Stimulated activated CD4-positive, alpha-beta T cell treated with anti-CD3 and anti-CD28 coated beads, Interleukin-1b, Interleukin-23, amount 100 ng/mL, for 1 hour (primary cell): ENCODE results near the gene GPR173.

Experiments
- DNase-seq, 2 donors: peaks; one replicate each; pipeline ENCODE4 v3.0.0-alpha.2; 2020; ENCODE audit warnings: low read depth in 2 of 2

Gene GPR173, protein sequence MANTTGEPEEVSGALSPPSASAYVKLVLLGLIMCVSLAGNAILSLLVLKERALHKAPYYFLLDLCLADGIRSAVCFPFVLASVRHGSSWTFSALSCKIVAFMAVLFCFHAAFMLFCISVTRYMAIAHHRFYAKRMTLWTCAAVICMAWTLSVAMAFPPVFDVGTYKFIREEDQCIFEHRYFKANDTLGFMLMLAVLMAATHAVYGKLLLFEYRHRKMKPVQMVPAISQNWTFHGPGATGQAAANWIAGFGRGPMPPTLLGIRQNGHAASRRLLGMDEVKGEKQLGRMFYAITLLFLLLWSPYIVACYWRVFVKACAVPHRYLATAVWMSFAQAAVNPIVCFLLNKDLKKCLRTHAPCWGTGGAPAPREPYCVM

GRCh38 chrX:53048169-53049126 is at the start of gene GPR173:
GPR173 (plus strand) TSS chrX:53048789; CDS start chrX:53076622, 27,833 bp downstream.
- DNase-seq = no peak

- DNase-seq = no peak
Observed at GRCh38 chrX:53000447-53001135, 48.0 kb upstream of the GPR173 start.

GRCh38 chrX:53001958-53002357 is 46.6 kb upstream of the GPR173 start:
- DNase-seq = no peak

DNA sequence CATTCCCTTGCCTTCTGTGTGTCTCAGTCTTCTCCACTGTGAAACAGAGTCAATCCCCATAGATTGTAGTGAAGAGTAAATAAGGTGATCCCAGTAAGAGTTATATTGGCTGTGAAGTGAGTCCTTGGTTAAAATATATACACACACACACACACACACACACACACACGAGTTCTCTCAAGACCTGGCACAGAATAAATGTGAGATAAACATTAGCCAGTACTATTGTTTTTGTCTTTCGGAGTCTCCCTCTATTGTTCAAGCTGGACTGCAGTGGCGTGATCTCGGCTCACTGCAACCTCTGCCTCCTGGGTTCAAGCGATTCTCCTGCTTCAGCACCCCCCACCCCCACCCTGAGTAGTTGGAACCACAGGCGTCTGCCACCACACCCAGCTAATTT is 45.5 kb upstream of the GPR173 start:
- no peak for DNase-seq

GRCh38 chrX:53004038-53004437 is 44.6 kb upstream of the GPR173 start:
- DNase-seq = no peak

GRCh38 chrX:53004811-53005210 is 43.8 kb upstream of the GPR173 start:
- DNase-seq = no peak

DNA sequence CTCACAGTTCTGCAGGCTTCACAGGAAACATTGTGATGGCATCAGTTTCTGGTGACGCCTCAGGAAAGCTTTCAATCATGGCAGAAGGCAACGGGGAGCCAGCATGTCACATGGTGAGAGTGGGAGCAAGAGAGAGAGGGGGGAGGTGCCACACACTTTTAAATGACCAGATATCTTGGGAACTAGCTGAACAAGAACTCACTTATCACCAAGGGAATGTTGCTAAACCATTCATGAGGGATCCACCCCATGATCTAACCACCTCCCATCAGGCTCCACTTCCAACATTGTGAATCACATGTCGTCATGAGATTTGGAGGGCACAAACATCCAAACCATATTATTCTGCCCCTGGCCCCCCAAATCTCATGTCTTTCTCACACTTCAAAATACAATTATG is 43.3 kb upstream of the GPR173 start:
- DNase-seq = no peak

GRCh38 chrX:53009032-53009431 is 39.6 kb upstream of the GPR173 start:
- DNase-seq = no peak

- DNase-seq = no peak
Observed at GRCh38 chrX:53013291-53013690, 35.3 kb upstream of the GPR173 start.

DNA sequence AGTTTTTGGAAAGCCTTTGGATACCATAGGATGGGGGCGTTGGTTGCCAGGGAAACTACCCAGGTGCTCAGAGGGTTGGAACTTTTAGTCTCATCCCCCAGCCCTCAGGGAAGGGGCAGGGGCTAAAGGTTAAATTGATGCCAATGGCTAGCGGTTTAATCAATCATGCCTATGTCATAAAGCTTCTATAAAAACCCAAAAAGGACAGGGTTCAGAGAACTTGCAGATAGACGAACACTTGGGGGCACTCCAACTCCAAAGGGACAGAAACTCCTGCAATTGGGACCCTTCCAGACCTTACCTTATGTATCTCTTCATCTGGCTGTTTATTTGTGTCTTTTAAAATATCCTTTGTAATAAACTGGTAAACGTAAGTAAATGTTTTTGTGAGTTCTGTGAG is 30.0 kb upstream of the GPR173 start:
- no peak for DNase-seq

DNA sequence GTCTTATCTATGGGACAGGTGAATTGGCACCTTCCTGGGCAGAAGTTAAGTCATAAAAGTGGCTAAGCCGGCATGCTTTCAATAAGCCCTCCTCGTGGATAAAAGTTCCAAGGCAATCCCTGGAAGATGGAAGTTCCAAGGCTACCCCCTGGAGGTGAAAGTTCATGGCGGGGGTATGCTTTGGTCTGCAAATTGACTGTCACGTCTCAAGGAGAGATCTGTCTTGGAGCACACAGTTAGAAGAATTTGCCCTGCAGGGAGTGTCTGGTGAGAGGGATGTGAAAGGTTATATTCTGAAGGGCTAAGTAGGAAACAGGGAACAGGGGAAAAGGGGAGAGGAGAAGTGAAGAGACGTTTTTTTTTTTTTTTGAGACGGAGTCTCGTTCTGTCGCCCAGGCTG is 26.2 kb upstream of the GPR173 start:
- no peak for DNase-seq

DNA sequence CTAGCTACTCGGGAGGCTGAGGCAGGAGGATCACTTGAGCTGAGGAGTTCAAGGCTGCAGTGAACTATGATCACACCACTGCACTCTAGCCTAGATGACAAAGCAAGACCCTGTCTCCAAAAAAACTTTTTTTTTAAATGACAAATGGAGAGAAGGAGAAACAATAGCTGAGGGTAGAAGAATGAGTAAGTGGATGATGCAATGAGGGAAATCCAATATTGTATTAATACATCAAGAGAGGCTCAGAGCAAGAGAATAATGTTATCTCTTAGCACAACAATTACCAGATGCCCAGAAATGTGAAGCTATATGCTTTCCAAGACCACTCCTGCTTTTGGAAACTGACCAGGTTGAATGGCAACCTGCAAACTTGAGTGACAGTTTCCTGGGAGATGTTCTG is 19.9 kb upstream of the GPR173 start:
- no peak for DNase-seq

DNA sequence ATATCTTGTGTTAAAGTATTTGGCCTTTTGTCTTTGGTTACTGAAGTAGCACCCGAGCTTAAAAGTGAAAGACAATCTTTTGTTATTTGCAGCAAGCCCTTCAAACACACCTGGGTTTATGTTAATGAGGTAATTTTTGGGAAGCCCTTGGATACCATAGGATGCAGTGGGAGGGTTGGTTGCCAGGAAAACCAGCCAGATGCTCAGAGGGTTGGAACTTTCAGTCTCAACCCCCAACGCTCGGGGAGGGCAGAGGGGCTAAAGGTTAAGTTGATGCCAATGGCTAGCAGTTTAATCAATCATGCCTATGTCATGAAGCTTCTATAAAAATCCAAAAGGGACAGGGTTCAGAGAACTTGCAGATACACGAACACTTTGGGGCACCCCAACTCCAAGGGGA is 17.2 kb upstream of the GPR173 start:
- no peak for DNase-seq

DNA sequence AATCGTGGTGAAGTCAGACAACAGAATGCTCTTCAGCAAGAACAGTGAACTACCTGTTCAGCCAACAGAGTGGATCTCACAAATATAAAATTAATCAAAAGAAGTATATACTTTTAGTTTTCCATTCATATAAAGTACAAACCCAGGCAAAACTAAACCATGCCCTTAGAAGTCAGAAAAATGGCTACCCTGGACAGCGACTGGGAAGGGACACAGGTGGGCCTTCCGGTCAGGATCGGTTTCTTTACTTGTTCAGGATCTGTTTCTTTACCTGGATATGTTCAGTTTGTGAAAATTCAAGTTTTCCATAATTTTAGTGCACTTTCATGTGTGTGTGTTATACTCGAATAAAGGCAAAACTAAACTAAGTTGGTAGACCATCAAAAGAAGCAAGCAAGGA is 12.4 kb upstream of the GPR173 start:
- no peak for DNase-seq

DNA sequence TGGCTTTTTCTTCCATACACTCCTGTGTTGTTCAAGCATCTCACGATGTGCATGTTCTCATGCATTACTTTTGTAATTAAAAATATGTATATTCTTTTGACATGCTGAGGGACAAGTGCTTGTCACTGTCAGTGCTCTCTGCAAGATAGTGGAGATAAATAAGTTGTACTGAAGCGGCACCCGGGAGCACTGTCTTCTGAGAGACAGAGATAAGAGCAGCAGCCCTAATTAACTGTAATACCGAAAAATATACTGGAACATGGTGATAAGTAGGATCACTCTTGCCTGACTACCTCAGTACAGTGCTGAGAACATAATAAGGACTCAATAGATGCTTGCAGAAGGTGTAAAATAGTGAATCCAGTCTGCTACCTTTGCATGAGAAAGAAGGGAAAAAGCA is 9.4 kb upstream of the GPR173 start:
- no peak for DNase-seq

GRCh38 chrX:53044995-53045394 is 3.6 kb upstream of the GPR173 start:
- DNase-seq = no peak

- no peak for DNase-seq
Observed at GRCh38 chrX:53047228-53047627, 1.4 kb upstream of the GPR173 start.

GRCh38 chrX:53049127-53049517 is 533 bp downstream of the GPR173 start:
- no peak for DNase-seq

- DNase-seq = no peak
Observed at GRCh38 chrX:53050841-53051240, 2.3 kb downstream of the GPR173 start.

- DNase-seq = no peak
Observed at GRCh38 chrX:53055244-53055849, 6.8 kb downstream of the GPR173 start.

DNA sequence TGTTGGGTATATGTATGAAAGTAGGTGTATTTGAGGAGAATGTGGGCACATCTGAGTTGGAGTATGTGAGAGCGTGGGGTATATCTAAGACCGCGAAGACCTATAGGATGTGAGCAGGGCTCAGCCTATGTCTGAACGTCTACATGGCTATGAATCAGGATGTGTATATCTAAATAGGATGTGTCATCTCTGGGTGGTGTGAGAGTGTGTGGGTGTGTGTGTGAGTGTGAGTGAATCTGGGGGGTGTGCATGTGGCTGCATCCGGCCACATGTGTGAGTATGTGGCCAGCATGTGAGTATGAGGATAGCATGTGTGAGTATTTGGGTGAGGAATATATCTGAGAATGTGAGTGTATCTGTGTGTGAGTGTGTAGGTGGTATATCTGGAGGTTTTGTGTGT is 7.7 kb downstream of the GPR173 start:
- DNase-seq = no peak

GRCh38 chrX:53065104-53065503 is 16.5 kb downstream of the GPR173 start:
- no peak for DNase-seq
